ENCODE measurements around the gene CSRP3.

DNA sequence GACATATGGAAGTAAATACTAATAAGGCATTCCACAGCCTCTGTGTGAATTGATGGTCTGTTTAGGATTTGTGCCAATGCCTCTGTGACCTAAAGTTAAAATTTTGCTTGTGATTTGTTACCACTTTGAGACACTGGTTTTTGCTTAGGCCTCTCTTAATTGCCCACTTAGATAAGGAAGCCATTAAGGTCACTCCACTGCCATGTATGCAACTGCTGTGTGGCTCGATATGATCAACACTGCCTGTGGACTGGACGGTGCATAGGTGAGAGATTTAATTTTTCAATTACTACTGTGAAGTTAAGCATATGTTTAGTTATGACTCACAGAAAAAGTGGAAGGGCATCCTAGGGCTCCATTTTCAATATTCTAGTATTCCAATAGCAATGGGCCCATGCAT is 36.9 kb downstream of the CSRP3 start:
- no peak for TF ChIP-seq POLR2A (IDR thresholded peaks at IDR 0.05)
- TF ChIP-seq, protein P1, sequence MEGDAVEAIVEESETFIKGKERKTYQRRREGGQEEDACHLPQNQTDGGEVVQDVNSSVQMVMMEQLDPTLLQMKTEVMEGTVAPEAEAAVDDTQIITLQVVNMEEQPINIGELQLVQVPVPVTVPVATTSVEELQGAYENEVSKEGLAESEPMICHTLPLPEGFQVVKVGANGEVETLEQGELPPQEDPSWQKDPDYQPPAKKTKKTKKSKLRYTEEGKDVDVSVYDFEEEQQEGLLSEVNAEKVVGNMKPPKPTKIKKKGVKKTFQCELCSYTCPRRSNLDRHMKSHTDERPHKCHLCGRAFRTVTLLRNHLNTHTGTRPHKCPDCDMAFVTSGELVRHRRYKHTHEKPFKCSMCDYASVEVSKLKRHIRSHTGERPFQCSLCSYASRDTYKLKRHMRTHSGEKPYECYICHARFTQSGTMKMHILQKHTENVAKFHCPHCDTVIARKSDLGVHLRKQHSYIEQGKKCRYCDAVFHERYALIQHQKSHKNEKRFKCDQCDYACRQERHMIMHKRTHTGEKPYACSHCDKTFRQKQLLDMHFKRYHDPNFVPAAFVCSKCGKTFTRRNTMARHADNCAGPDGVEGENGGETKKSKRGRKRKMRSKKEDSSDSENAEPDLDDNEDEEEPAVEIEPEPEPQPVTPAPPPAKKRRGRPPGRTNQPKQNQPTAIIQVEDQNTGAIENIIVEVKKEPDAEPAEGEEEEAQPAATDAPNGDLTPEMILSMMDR (IDR thresholded peaks at IDR 0.05), result no peak
- TF ChIP-seq POLR2AphosphoS5 (IDR thresholded peaks at IDR 0.05), result no peak
